HepG2 (cell line): ENCODE results near the gene RPS2. TPM values are rescaled to one million over a fixed set of nuclear protein-coding genes. Genes with fewer than 3 reads are reported as not detected.

ENCODE experiments used
- IRF2 ChIP-seq: IDR thresholded peaks from 2 replicates; pipeline ENCODE4 v1.6.1; 2018; ENCODE audit warnings: missing genetic modification reagents, missing compliant biosample characterization
- MAFF ChIP-seq: IDR thresholded peaks from 2 replicates; pipeline ENCODE4 v1.6.1; 2011; ENCODE audit warnings: low read depth, low read length, improper control_type of control experiment
- MLX ChIP-seq: IDR thresholded peaks from 2 replicates; pipeline ENCODE4 v1.6.1; 2016
- REPIN1 ChIP-seq: sonication (generic); formaldehyde crosslinking; IDR thresholded peaks from 2 replicates; pipeline ENCODE4 v1.8.0; 2022; ENCODE audit warnings: missing genetic modification reagents, low read depth, mild to moderate bottlenecking, borderline replicate concordance
- SOX6 ChIP-seq, 2 experiments: fragments of 450-650 bp in 1 of 2; sonication (generic) in 1 of 2; formaldehyde crosslinking in 1 of 2; IDR thresholded peaks; 2 replicates each; pipeline versions ENCODE4 v1.4.0 to v1.6.1; 2017 to 2020; ENCODE audit warnings: antibody characterized with exemption in 1 of 2, mild to moderate bottlenecking in 1 of 2, missing genetic modification reagents in 1 of 2
- SUZ12 ChIP-seq: fragments of 150-350 bp; IDR thresholded peaks from 2 replicates; pipeline ENCODE4 v1.6.1; 2014; ENCODE audit warnings: low read depth, low read length
- YY1 ChIP-seq: IDR thresholded peaks from 2 replicates; pipeline ENCODE4 v1.6.1; 2011; ENCODE audit warnings: low read length, low read depth, moderate library complexity, mild to moderate bottlenecking; ENCODE audit not compliant: insufficient read depth, insufficient replicate concordance
- ZBTB1 ChIP-seq: sonication (generic); formaldehyde crosslinking; IDR thresholded peaks from 2 replicates; pipeline ENCODE4 v1.4.0; 2020; ENCODE audit warnings: missing genetic modification reagents, borderline replicate concordance
- ZNF230 ChIP-seq: sonication (generic); formaldehyde crosslinking; IDR thresholded peaks from 2 replicates; pipeline ENCODE4 v1.4.0; 2020; ENCODE audit warnings: mild to moderate bottlenecking, missing genetic modification reagents
- ZNF251 ChIP-seq: sonication (generic); formaldehyde crosslinking; IDR thresholded peaks from 2 replicates; pipeline ENCODE4 v1.9.0; 2021; ENCODE audit warnings: mild to moderate bottlenecking, missing genetic modification reagents
- ZNF549 ChIP-seq: sonication (generic); formaldehyde crosslinking; IDR thresholded peaks from 2 replicates; pipeline ENCODE4 v1.5.0; 2020; ENCODE audit warnings: missing genetic modification reagents
- ZNF614 ChIP-seq: IDR thresholded peaks from 2 replicates; pipeline ENCODE4 v1.6.1; 2018; ENCODE audit warnings: missing biosample characterization, missing genetic modification reagents, inconsistent platforms, borderline replicate concordance
- polyA plus RNA-seq, 8 experiments: library from polyadenylated mRNA; depleted of rRNA in 3 of 8; stranded (reverse) in 7 of 8; unstranded in 1 of 8; fragments of >200 nt; fragmentation: Illumina TruSeq in 4 of 8; extraction: Trizol in 4 of 8; gene quantifications; 2 replicates each; pipeline versions ENCODE4 v1.2.1 to v1.2.3, GENCODE V29; 2011 to 2016; ENCODE audit warnings: low read depth in 4 of 8, missing spikeins in 1 of 8, mixed read lengths in 1 of 8; ENCODE audit not compliant: insufficient read depth in 1 of 8
- total RNA-seq, 5 experiments: library from RNA; depleted of rRNA; stranded (reverse); fragments of >200 nt; fragmentation: Illumina TruSeq; extraction: Trizol; gene quantifications; 2 replicates each; pipeline ENCODE4 v1.2.3, GENCODE V29; 2016; ENCODE audit warnings: low read depth in 1 of 5
- TF ChIP-seq, protein P1 (sequence below): sonication (generic); formaldehyde crosslinking; IDR thresholded peaks from 2 replicates; pipeline ENCODE4 v1.4.0; 2020; ENCODE audit warnings: missing genetic modification reagents
- TF ChIP-seq, protein P2 (sequence below): IDR thresholded peaks from 2 replicates; pipeline ENCODE4 v1.4.0; 2020; ENCODE audit warnings: mild to moderate bottlenecking, missing genetic modification reagents

RPS2 gene
- total and polyA plus RNA-seq, 2 of the 13 experiments (the other 11 are each of a cell fraction or from before 2014, with no cell fraction given), result 1,908 to 4,514 TPM

DNA sequence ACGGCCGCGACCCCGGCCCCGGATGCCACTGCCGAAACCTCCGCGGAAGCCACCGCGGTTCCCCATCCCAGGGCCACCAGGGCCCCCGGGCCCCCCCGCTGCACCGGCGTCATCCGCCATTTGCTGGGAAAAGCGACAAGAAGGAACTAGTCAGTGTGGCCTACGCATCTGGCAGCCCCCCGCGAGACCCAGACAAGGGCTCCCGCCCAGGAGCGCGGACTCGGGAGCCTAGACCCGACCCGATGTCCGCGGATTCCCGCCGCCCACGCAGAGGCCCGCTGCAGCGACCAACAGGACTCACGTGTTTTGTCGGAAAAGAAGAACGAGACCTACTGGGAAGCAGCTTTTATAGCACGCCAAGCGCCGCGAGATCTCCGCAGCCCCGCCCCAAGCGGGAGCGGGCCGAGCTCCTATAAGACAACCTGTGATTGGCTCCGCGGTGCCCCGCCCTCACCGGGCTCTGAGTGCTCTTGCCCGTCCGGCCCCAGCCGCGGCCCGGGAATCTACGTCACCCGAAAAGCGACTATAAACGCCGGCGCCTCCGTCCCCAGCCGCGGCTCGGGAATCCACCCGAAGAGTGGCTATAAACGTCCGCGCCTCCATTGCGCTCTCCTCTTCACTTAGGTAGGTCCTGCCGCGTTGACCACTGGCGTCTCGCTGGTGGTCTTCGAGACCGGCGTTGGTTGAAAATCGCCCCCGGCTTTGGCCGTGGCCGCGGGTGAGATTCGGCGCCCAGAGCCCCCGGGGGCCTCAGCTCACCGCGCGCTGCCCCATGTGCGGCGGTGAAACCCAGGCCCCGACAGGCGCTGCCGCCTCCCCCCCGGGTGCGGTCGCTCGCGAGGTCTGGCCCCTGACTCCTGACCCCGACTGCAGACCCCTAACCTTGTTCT, at the start of gene RPS2 (continued):
- TF ChIP-seq, protein P1, sequence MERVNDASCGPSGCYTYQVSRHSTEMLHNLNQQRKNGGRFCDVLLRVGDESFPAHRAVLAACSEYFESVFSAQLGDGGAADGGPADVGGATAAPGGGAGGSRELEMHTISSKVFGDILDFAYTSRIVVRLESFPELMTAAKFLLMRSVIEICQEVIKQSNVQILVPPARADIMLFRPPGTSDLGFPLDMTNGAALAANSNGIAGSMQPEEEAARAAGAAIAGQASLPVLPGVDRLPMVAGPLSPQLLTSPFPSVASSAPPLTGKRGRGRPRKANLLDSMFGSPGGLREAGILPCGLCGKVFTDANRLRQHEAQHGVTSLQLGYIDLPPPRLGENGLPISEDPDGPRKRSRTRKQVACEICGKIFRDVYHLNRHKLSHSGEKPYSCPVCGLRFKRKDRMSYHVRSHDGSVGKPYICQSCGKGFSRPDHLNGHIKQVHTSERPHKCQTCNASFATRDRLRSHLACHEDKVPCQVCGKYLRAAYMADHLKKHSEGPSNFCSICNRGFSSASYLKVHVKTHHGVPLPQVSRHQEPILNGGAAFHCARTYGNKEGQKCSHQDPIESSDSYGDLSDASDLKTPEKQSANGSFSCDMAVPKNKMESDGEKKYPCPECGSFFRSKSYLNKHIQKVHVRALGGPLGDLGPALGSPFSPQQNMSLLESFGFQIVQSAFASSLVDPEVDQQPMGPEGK (CRISPR knock-in tag), result peak; percentile 81
- TF ChIP-seq MLX (peak; percentile 8; the same call in 1 of the 2 replicates), YY1 (peak; percentile 75), MAFF (no peak), ZBTB1 (CRISPR knock-in tag) (no peak), ZNF549 (CRISPR knock-in tag) (no peak), SOX6 (IDR thresholded peaks at IDR 0.05) (no peak), SOX6 (CRISPR knock-in tag; IDR thresholded peaks at IDR 0.05) (peak; percentile 17; the same call in 1 of the 2 replicates), ZNF614 (CRISPR knock-in tag) (peak; percentile 81; the same call in 1 of the 2 replicates), ZNF230 (CRISPR knock-in tag) (peak; percentile 74; the same call in 1 of the 2 replicates), IRF2 (CRISPR knock-in tag) (peak; percentile 67; the same call in 1 of the 2 replicates), REPIN1 (0 out of 2 replicates have a peak, but pooled peaks have one; percentile 28), SUZ12 (no peak), ZNF251 (CRISPR knock-in tag) (no peak)
- TF ChIP-seq, protein P2, sequence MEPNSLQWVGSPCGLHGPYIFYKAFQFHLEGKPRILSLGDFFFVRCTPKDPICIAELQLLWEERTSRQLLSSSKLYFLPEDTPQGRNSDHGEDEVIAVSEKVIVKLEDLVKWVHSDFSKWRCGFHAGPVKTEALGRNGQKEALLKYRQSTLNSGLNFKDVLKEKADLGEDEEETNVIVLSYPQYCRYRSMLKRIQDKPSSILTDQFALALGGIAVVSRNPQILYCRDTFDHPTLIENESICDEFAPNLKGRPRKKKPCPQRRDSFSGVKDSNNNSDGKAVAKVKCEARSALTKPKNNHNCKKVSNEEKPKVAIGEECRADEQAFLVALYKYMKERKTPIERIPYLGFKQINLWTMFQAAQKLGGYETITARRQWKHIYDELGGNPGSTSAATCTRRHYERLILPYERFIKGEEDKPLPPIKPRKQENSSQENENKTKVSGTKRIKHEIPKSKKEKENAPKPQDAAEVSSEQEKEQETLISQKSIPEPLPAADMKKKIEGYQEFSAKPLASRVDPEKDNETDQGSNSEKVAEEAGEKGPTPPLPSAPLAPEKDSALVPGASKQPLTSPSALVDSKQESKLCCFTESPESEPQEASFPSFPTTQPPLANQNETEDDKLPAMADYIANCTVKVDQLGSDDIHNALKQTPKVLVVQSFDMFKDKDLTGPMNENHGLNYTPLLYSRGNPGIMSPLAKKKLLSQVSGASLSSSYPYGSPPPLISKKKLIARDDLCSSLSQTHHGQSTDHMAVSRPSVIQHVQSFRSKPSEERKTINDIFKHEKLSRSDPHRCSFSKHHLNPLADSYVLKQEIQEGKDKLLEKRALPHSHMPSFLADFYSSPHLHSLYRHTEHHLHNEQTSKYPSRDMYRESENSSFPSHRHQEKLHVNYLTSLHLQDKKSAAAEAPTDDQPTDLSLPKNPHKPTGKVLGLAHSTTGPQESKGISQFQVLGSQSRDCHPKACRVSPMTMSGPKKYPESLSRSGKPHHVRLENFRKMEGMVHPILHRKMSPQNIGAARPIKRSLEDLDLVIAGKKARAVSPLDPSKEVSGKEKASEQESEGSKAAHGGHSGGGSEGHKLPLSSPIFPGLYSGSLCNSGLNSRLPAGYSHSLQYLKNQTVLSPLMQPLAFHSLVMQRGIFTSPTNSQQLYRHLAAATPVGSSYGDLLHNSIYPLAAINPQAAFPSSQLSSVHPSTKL, result peak; percentile 11; the same call in 1 of the 2 replicates
